Caco-2 (cell line): ENCODE data around the gene ZDHHC14. TPM values are rescaled to one million over a fixed set of nuclear protein-coding genes. Genes with fewer than 3 reads are reported as not detected.

Experiments used
- BruUV-seq: library from RNA; stranded (reverse); fragments of 400-500 nt; replicated peaks from 2 replicates; lab custom pipeline; 2021; lab: Mats Ljungman, UMichigan
- CTCF ChIA-PET: fragments of 300-600 bp; sonication (Branson Sonifier 250); formaldehyde crosslinking; loops from one replicate; lab custom pipeline; 2022; ENCODE audit warnings: antibody characterized with exemption; lab: Charles Lee
- POLR2A ChIA-PET: fragments of 300-600 bp; sonication (Branson Sonifier 250); formaldehyde crosslinking; loops from one replicate; lab custom pipeline; 2022; ENCODE audit warnings: antibody characterized with exemption; lab: Charles Lee
- DNase-seq, 2 experiments: peaks; one replicate each; pipeline versions ENCODE4 v3.0.0 to v3.0.0-alpha.2; 2020 to 2022
- H3K27me3 ChIP-seq: replicated peaks from 2 replicates; pipeline ENCODE4 v1.6.0; 2011; ENCODE audit warnings: low read length; ENCODE audit not compliant: control insufficient read depth, insufficient read depth
- H3K36me3 ChIP-seq: 2 replicates; pipeline ENCODE4 v1.5.1; 2011; ENCODE audit warnings: low read length; ENCODE audit not compliant: control insufficient read depth, insufficient read depth
- H3K4me1 ChIP-seq: fragments of 250-450 bp; sonication (Bioruptor Pico); 2 replicates; pipeline ENCODE4 v1.5.1; 2020; ENCODE audit warnings: mild to moderate bottlenecking
- H3K4me3 ChIP-seq: 2 replicates; pipeline ENCODE4 v1.5.1; 2011; ENCODE audit warnings: low read depth, mild to moderate bottlenecking, control low read depth, low read length
- H3K9me3 ChIP-seq: fragments of 250-450 bp; sonication (Bioruptor Pico); 2 replicates; pipeline ENCODE4 v1.5.1; 2020; ENCODE audit warnings: mild to moderate bottlenecking, moderate library complexity
- H3K27ac Mint-ChIP-seq: one replicate; pipeline ENCODE4 v1.8.0; 2022; ENCODE audit warnings: mixed read lengths; ENCODE audit not compliant: unreplicated experiment
- H3K27me3 Mint-ChIP-seq: one replicate; pipeline ENCODE4 v1.8.0; 2022; ENCODE audit warnings: mixed read lengths; ENCODE audit not compliant: insufficient read depth, unreplicated experiment
- H3K36me3 Mint-ChIP-seq: one replicate; pipeline ENCODE4 v1.8.0; 2022; ENCODE audit warnings: mild to moderate bottlenecking, mixed read lengths; ENCODE audit not compliant: insufficient read depth, unreplicated experiment
- H3K4me1 Mint-ChIP-seq: one replicate; pipeline ENCODE4 v1.8.0; 2022; ENCODE audit warnings: low read depth, mixed read lengths; ENCODE audit not compliant: unreplicated experiment
- H3K4me3 Mint-ChIP-seq: one replicate; pipeline ENCODE4 v1.8.0; 2022; ENCODE audit warnings: mild to moderate bottlenecking, moderate library complexity, mixed read lengths; ENCODE audit not compliant: unreplicated experiment
- H3K9me3 Mint-ChIP-seq: one replicate; pipeline ENCODE4 v1.8.0; 2022; ENCODE audit warnings: mixed read lengths; ENCODE audit not compliant: unreplicated experiment
- CTCF ChIP-seq, 2 experiments: fragments of 200-600 bp in 1 of 2; IDR thresholded peaks; 1 replicate in 1 of 2; 2 replicates in 1 of 2; pipeline versions ENCODE4 v1.5.1 to v1.8.0; 2011 to 2022; ENCODE audit warnings: antibody characterized with exemption in 1 of 2, control low read depth in 1 of 2, inconsistent platforms in 1 of 2, low read depth in 1 of 2, low read length in 1 of 2, mild to moderate bottlenecking in 1 of 2, moderate library complexity in 1 of 2; ENCODE audit not compliant: insufficient read depth in 1 of 2, severe bottlenecking in 1 of 2, unreplicated experiment in 1 of 2
- intact Hi-C: fragments of 100-400 bp; cut with micrococcal nuclease; formaldehyde crosslinking; loops from one replicate; pipeline ENCODE4 v1.10.0; 2022; ENCODE audit not compliant: unreplicated experiment
- total RNA-seq: library from RNA; stranded (reverse); gene quantifications from 2 replicates; pipeline ENCODE4 v1.2.3, GENCODE V29; 2022

Gene ZDHHC14
- total RNA-seq, 1 experiment from 2014 or later = 22.1 TPM

- DNase-seq = no peak
- H3K27ac Mint-ChIP-seq = peak overlapping the region; percentile 98
- POLR2A ChIA-PET = interaction anchor here (2.8 kb wide), 1 partner anchor 53 kb away, joined by 19 read pairs; no protein-coding TSS in a partner anchor
- H3K9me3 ChIP-seq = no peaks in the 10 kb centered on the region
- H3K4me1 Mint-ChIP-seq = peaks cover 30% of the 10 kb centered on the region
- H3K27me3 ChIP-seq = no peaks in the 10 kb centered on the region
- H3K4me3 Mint-ChIP-seq = peak overlapping the region; percentile 13
- TF ChIP-seq CTCF (IDR thresholded peaks at IDR 0.05; ENCODE audit: insufficient read depth in 1 of 2, low read depth in 1 of 2, low read length in 1 of 2, severe bottlenecking in 1 of 2, unreplicated experiment in 1 of 2) = no peak
- CTCF ChIA-PET = interaction anchor here (0.7 to 0.9 kb wide), 2 partner anchors 26 to 210 kb away, joined by 3 read pairs; partner anchors contain the start of gene TMEM242
- intact Hi-C loops = loop anchor here (5.0 kb wide), 1 partner anchor 196 kb away; no protein-coding TSS in a partner anchor
- no peak overlapping the region for H3K4me3 ChIP-seq
- peaks cover 18% of the 10 kb centered on the region for H3K36me3 Mint-ChIP-seq
- peaks cover 61% of the 10 kb centered on the region for H3K4me1 ChIP-seq
- no peaks in the 10 kb centered on the region for H3K27me3 Mint-ChIP-seq
- H3K36me3 ChIP-seq = no peaks in the 10 kb centered on the region
- BruUV-seq = no TSS peak
- H3K9me3 Mint-ChIP-seq = no peaks in the 10 kb centered on the region
Observed at GRCh38 chr6:157533048-157533871, 152.3 kb downstream of the ZDHHC14 start.

GRCh38 chr6:157534134-157534871, 153.3 kb downstream of the ZDHHC14 start:
- Histone ChIP-seq H3K36me3 (no peaks in the 10 kb centered on the region; the same call in 1 of the 2 replicates), H3K27me3 (no peaks in the 10 kb centered on the region), H3K4me1 (peaks cover 66% of the 10 kb centered on the region), H3K4me3 (no peak overlapping the region), H3K9me3 (no peaks in the 10 kb centered on the region)
- no peak overlapping the region for H3K27ac Mint-ChIP-seq
- POLR2A ChIA-PET = interaction anchor here (0.9 kb wide), 1 partner anchor 212 kb away, joined by 3 read pairs; no protein-coding TSS in a partner anchor
- peaks cover 38% of the 10 kb centered on the region for H3K4me1 Mint-ChIP-seq
- CTCF ChIA-PET = interaction anchor here (0.7 to 0.9 kb wide), 2 partner anchors 25 to 211 kb away, joined by 3 read pairs; partner anchors contain the start of gene TMEM242
- no peak for TF ChIP-seq CTCF (IDR thresholded peaks at IDR 0.05; ENCODE audit: insufficient read depth in 1 of 2, low read depth in 1 of 2, low read length in 1 of 2, severe bottlenecking in 1 of 2, unreplicated experiment in 1 of 2)
- peaks cover 23% of the 10 kb centered on the region for H3K36me3 Mint-ChIP-seq
- BruUV-seq = no TSS peak
- H3K9me3 Mint-ChIP-seq = no peaks in the 10 kb centered on the region
- no peak overlapping the region for H3K4me3 Mint-ChIP-seq
- H3K27me3 Mint-ChIP-seq = no peaks in the 10 kb centered on the region
- DNase-seq = no peak
- intact Hi-C loops = loop anchor here (5.0 kb wide), 1 partner anchor 197 kb away; no protein-coding TSS in a partner anchor

- no peaks in the 10 kb centered on the region for H3K27me3 ChIP-seq
- no peak for TF ChIP-seq CTCF (IDR thresholded peaks at IDR 0.05; ENCODE audit: insufficient read depth in 1 of 2, low read depth in 1 of 2, low read length in 1 of 2, severe bottlenecking in 1 of 2, unreplicated experiment in 1 of 2)
- H3K9me3 ChIP-seq = no peaks in the 10 kb centered on the region
- intact Hi-C loops = loop anchor here (5.0 kb wide), 1 partner anchor 198 kb away; no protein-coding TSS in a partner anchor
- H3K27me3 Mint-ChIP-seq = no peaks in the 10 kb centered on the region
- CTCF ChIA-PET = no interaction called here
- no TSS peak for BruUV-seq
- H3K9me3 Mint-ChIP-seq = no peaks in the 10 kb centered on the region
- DNase-seq = no peak
- H3K4me1 ChIP-seq = peaks cover 66% of the 10 kb centered on the region
- peaks cover 44% of the 10 kb centered on the region for H3K4me1 Mint-ChIP-seq
- H3K27ac Mint-ChIP-seq = peak overlapping the region; percentile 28
- peaks cover 29% of the 10 kb centered on the region for H3K36me3 Mint-ChIP-seq
- H3K36me3 ChIP-seq = no peaks in the 10 kb centered on the region; the same call in 1 of the 2 replicates
- H3K4me3 Mint-ChIP-seq = no peak overlapping the region
- no peak overlapping the region for H3K4me3 ChIP-seq
- POLR2A ChIA-PET = interaction anchor here (0.9 kb wide), 1 partner anchor 212 kb away, joined by 3 read pairs; no protein-coding TSS in a partner anchor
Observed at GRCh38 chr6:157534977-157535339, 154.0 kb downstream of the ZDHHC14 start.
